Bronchial epithelial cell (primary cell): ENCODE results near the gene NKX6-1. TPM values are rescaled to one million over a fixed set of nuclear protein-coding genes. Genes with fewer than 3 reads are reported as not detected.

Experiments
- DNase-seq: peaks from one replicate; pipeline ENCODE4 v3.0.0-alpha.2; 2010; ENCODE audit warnings: low read depth
- FAIRE-seq: peaks from 2 replicates; lab custom pipeline; 2011; peaks lifted over from hg19 to GRCh38; lab: Jason Lieb, UNC
- H3K27me3 ChIP-seq: 2 replicates; pipeline ENCODE4 v1.5.1; 2011; ENCODE audit warnings: low read length; ENCODE audit not compliant: control insufficient read depth, insufficient read depth
- H3K36me3 ChIP-seq: 2 replicates; pipeline ENCODE4 v1.5.1; 2011; ENCODE audit warnings: low read length; ENCODE audit not compliant: control insufficient read depth, insufficient read depth
- H3K4me3 ChIP-seq: 2 replicates; pipeline ENCODE4 v1.5.1; 2011; ENCODE audit warnings: mild to moderate bottlenecking, low read depth, low read length, control low read depth
- total RNA-seq: library from RNA; depleted of rRNA; stranded (reverse); fragments of >200 nt; gene quantifications from 2 replicates; pipeline ENCODE4 v1.2.1, GENCODE V29; 2014
- TF ChIP-seq, protein P1 (sequence below): IDR thresholded peaks from 2 replicates; pipeline ENCODE4 v1.5.1; 2011; ENCODE audit warnings: mild to moderate bottlenecking, moderate library complexity, low read length, control low read depth, inconsistent platforms; ENCODE audit not compliant: insufficient read depth, severe bottlenecking

Gene NKX6-1
- total RNA-seq, 1 donor from 2014 or later = not detected

DNA sequence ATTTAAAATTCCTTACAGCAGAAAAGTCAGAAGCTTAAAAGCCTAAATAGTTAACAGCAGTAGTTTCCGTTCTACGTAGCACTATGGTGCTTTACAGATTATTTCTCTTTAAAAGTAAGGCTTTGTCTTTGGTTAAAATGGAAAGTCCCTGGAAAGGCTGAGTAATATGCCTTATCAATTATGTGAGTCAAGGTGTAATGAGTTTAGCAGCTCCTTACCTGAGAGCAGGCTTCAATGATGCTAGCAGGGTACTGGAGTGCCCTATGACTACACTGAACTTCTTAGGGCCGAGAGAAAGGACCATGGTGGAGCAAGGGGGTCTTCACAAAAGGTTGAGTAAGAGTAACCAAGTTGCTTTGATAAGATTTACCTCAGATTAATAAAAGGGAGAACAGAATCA is 12.6 kb upstream of the NKX6-1 start:
- DNase-seq (peak; percentile 29), FAIRE-seq (no peak)
- peaks cover 3% of the 10 kb centered on the region for H3K27me3 ChIP-seq

DNA sequence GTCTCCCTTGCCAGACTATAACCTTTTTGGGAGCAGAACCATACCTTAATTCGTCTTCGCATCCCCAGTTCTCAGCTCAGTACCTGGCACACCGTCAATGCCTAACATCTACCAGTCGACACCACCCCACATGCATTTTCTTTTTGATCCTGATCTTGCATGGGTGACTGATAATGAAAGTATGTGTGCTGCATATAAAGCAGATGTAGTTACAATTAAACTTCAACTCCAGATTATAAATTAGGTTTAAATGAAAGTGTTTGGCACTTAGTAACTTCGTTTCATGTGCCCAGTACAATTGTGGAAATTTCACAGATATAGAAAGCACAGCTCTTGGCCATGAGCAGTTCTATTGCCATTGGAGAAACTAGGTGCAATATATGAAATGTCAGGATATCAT is 8.8 kb upstream of the NKX6-1 start:
- FAIRE-seq = no peak
- TF ChIP-seq, protein P1, sequence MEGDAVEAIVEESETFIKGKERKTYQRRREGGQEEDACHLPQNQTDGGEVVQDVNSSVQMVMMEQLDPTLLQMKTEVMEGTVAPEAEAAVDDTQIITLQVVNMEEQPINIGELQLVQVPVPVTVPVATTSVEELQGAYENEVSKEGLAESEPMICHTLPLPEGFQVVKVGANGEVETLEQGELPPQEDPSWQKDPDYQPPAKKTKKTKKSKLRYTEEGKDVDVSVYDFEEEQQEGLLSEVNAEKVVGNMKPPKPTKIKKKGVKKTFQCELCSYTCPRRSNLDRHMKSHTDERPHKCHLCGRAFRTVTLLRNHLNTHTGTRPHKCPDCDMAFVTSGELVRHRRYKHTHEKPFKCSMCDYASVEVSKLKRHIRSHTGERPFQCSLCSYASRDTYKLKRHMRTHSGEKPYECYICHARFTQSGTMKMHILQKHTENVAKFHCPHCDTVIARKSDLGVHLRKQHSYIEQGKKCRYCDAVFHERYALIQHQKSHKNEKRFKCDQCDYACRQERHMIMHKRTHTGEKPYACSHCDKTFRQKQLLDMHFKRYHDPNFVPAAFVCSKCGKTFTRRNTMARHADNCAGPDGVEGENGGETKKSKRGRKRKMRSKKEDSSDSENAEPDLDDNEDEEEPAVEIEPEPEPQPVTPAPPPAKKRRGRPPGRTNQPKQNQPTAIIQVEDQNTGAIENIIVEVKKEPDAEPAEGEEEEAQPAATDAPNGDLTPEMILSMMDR = no peak
- H3K27me3 ChIP-seq = peaks cover 8% of the 10 kb centered on the region
- H3K4me3 ChIP-seq = no peak overlapping the region
- H3K36me3 ChIP-seq = no peaks in the 10 kb centered on the region
- DNase-seq = no peak

More for the DNA sequence above, 12.6 kb upstream of the NKX6-1 start:
- TF ChIP-seq, protein P1 = no peak
- no peaks in the 10 kb centered on the region for H3K36me3 ChIP-seq
- no peak overlapping the region for H3K4me3 ChIP-seq

DNA sequence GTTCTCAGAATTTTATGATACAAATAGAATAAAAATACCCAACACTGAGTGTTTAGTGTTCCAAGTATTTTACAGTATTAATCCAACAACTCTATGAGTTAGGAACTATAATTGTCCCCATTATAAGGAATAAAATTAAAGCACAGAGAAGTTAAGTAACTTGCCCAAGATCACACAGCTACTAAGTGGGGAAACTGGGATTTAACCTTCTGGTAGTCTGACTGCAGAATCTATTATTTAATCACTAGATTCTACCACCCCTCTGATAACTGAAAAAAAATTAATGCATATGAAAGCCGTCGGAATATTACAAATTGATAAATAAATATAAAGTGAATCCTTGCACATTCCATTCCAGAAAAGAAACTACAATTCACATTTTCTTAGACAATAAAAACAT is 5.7 kb upstream of the NKX6-1 start:
- FAIRE-seq (no peak), DNase-seq (no peak)
- no peak overlapping the region for H3K4me3 ChIP-seq
- TF ChIP-seq, protein P1 = no peak
- peaks cover 35% of the 10 kb centered on the region for H3K27me3 ChIP-seq
- H3K36me3 ChIP-seq = no peaks in the 10 kb centered on the region

DNA sequence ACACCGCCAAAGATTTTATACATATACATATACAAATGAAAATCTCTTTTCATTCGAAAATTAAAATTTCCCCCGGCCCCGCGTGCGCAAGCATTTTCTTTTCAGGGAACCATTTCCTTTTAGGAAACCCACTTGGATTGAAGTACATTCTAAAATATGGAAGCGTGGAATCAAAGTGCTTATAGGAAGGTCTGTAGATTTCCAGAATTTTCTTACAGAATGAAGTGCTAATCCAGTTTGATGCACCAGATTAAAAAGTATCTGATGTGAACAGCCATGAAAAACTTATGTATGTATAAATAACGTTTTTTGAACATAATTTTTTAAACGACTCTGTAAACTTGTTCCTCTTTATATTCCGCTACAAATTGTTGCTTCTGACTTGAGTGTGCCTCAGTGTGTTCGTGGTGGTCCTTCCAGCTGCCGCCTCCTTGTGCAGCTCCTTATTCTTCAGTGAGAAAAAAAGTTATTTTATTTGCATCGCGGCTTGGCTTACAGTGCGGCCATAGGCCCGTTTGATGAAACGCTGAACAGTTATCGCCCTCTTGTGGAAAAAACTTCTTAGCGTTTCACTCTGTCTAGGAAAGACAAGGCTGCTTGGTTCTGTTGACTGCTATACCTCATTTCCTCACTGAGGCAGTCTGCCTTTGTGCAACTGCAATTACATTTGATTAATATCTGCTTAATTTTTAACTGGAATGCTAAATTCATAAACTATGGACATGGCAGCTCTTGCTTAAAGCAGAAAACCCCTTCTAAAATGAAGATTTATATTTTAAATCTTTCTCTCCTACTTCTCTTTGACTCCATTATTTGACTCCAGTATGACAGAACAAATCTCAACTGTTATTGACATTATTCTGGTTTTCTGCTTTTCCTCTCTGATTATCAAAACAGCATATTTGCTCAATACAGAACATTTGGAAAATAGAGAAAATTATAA is 4.7 kb upstream of the NKX6-1 start:
- TF ChIP-seq, protein P1 = peak; percentile 79
- FAIRE-seq (no peak), DNase-seq (peak; percentile 72)
- no peak overlapping the region for H3K4me3 ChIP-seq
- no peaks in the 10 kb centered on the region for H3K36me3 ChIP-seq
- H3K27me3 ChIP-seq = peaks cover 45% of the 10 kb centered on the region

DNA sequence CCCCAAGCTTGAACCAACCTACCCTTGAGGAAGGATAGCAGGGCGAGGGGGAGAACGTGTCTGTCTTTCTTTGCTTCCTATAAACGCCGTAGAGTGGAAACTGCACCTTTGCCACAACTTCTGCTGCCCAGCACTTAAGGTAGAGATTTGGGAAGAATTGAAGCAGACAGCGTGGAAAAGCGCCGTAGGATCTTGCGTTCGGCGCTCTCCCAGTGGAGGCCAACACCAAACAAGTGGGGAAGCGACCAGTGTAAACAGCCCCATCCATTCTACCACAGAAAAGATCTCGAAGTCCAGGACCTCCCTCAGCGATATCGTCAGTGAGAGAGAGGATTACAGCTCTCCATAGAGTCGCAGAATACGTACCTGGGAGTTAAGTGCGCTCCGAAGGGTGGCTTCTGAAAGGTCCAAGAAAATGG is 3.9 kb upstream of the NKX6-1 start:
- H3K4me3 ChIP-seq = no peak overlapping the region
- H3K27me3 ChIP-seq = peaks cover 53% of the 10 kb centered on the region
- DNase-seq (no peak), FAIRE-seq (no peak)
- TF ChIP-seq, protein P1 = no peak
- H3K36me3 ChIP-seq = no peaks in the 10 kb centered on the region
